ENCODE measurements around the gene FSCN2.

The FSCN2 gene

GRCh38 chr17:81540676-81541027 lies 12.5 kb downstream of the FSCN2 start:
- no peaks in the 10 kb centered on the region for H3K9me2 ChIP-seq (ENCODE audit: low read depth, low read length)
- no peaks in the 10 kb centered on the region for H3K9me3 ChIP-seq (ENCODE audit: low read length)
- H2AFZ ChIP-seq (ENCODE audit: low read length), result no peak overlapping the region
- H3K9ac ChIP-seq (ENCODE audit: low read length), result no peak overlapping the region
- peaks cover 37% of the 10 kb centered on the region for H3K36me3 ChIP-seq (ENCODE audit: insufficient read depth, low read length)
- H3K4me1 ChIP-seq (ENCODE audit: insufficient read depth, low read length, severe bottlenecking), result no peaks in the 10 kb centered on the region
- no peak overlapping the region for H3K4me3 ChIP-seq (ENCODE audit: low read depth, low read length, poor library complexity, severe bottlenecking)
- H3F3A ChIP-seq (ENCODE audit: insufficient read depth, low read length), result no peaks in the 10 kb centered on the region
- H3K27ac ChIP-seq (ENCODE audit: low read depth, low read length, poor library complexity, severe bottlenecking), result no peak overlapping the region
- H3K79me2 ChIP-seq (ENCODE audit: insufficient read depth, low read length), result no peaks in the 10 kb centered on the region
- no peaks in the 10 kb centered on the region for H4K20me1 ChIP-seq (ENCODE audit: insufficient read depth, low read length)
- H3K27me3 ChIP-seq (ENCODE audit: insufficient read depth, low read length), result no peaks in the 10 kb centered on the region
- no peak overlapping the region for H3K4me2 ChIP-seq (ENCODE audit: low read length)
- TF ChIP-seq EZH2 (IDR thresholded peaks at IDR 0.05; ENCODE audit: borderline replicate concordance, low read length) (no peak), CTCF (IDR thresholded peaks at IDR 0.05; ENCODE audit: low read length) (no peak)

DNA sequence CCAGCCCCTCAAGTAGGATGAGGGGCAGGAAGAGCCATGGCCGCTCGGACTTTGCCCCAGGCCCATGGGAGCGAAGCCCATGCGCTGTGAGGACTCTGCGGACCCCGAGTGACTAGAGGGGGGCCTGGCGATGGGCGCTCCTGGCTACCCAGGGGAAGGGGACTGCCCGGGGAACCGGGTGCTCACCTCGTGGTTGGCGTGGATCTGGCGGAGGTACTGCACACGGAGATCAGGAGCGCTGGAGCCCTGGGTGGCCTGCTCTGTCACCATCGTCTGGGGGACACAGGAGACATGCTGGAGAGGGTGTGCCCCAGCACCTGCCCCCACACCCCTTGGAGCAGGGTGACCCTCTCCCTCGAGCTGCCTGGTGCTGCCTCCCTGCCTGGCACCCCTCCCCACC lies 12.9 kb downstream of the FSCN2 start:
- Histone ChIP-seq H3K4me2 (ENCODE audit: low read length) (no peak overlapping the region), H3K4me1 (ENCODE audit: insufficient read depth, low read length, severe bottlenecking) (no peaks in the 10 kb centered on the region), H3K9ac (ENCODE audit: low read length) (no peak overlapping the region), H3K27me3 (ENCODE audit: insufficient read depth, low read length) (no peaks in the 10 kb centered on the region), H3K9me3 (ENCODE audit: low read length) (no peaks in the 10 kb centered on the region), H2AFZ (ENCODE audit: low read length) (no peak overlapping the region), H3F3A (ENCODE audit: insufficient read depth, low read length) (no peaks in the 10 kb centered on the region), H3K36me3 (ENCODE audit: insufficient read depth, low read length) (peaks cover 42% of the 10 kb centered on the region), H3K9me2 (ENCODE audit: low read depth, low read length) (no peaks in the 10 kb centered on the region), H4K20me1 (ENCODE audit: insufficient read depth, low read length) (no peaks in the 10 kb centered on the region), H3K79me2 (ENCODE audit: insufficient read depth, low read length) (no peaks in the 10 kb centered on the region), H3K4me3 (ENCODE audit: low read depth, low read length, poor library complexity, severe bottlenecking) (no peak overlapping the region), H3K27ac (ENCODE audit: low read depth, low read length, poor library complexity, severe bottlenecking) (no peak overlapping the region)
- no peak for TF ChIP-seq CTCF (IDR thresholded peaks at IDR 0.05; ENCODE audit: low read length)
- TF ChIP-seq EZH2 (IDR thresholded peaks at IDR 0.05; ENCODE audit: borderline replicate concordance, low read length), result no peak

GRCh38 chr17:81542431-81543338 lies 14.5 kb downstream of the FSCN2 start:
- H3K9me3 ChIP-seq (ENCODE audit: low read length), result no peaks in the 10 kb centered on the region
- no peaks in the 10 kb centered on the region for H4K20me1 ChIP-seq (ENCODE audit: insufficient read depth, low read length)
- H3K27me3 ChIP-seq (ENCODE audit: insufficient read depth, low read length), result no peaks in the 10 kb centered on the region
- H2AFZ ChIP-seq (ENCODE audit: low read length), result no peak overlapping the region
- no peak overlapping the region for H3K9ac ChIP-seq (ENCODE audit: low read length)
- no peaks in the 10 kb centered on the region for H3K4me1 ChIP-seq (ENCODE audit: insufficient read depth, low read length, severe bottlenecking)
- H3K9me2 ChIP-seq (ENCODE audit: low read depth, low read length), result no peaks in the 10 kb centered on the region
- no peaks in the 10 kb centered on the region for H3K79me2 ChIP-seq (ENCODE audit: insufficient read depth, low read length)
- peaks cover 55% of the 10 kb centered on the region for H3K36me3 ChIP-seq (ENCODE audit: insufficient read depth, low read length)
- TF ChIP-seq CTCF (IDR thresholded peaks at IDR 0.05; ENCODE audit: low read length) (no peak), EZH2 (IDR thresholded peaks at IDR 0.05; ENCODE audit: borderline replicate concordance, low read length) (no peak)
- no peak overlapping the region for H3K27ac ChIP-seq (ENCODE audit: low read depth, low read length, poor library complexity, severe bottlenecking)
- H3K4me2 ChIP-seq (ENCODE audit: low read length), result no peak overlapping the region
- H3F3A ChIP-seq (ENCODE audit: insufficient read depth, low read length), result no peaks in the 10 kb centered on the region
- H3K4me3 ChIP-seq (ENCODE audit: low read depth, low read length, poor library complexity, severe bottlenecking), result no peak overlapping the region
